NCI-H510A (cell line): ENCODE measurements around the gene NOS3.

Source experiments
- DNase-seq: peaks from one replicate; lab custom pipeline; 2025; lab: John Stamatoyannopoulos, UW

NOS3 gene

GRCh38 chr7:150979713-150980390, 11.0 kb upstream of the NOS3 start:
- no peak for DNase-seq

DNA sequence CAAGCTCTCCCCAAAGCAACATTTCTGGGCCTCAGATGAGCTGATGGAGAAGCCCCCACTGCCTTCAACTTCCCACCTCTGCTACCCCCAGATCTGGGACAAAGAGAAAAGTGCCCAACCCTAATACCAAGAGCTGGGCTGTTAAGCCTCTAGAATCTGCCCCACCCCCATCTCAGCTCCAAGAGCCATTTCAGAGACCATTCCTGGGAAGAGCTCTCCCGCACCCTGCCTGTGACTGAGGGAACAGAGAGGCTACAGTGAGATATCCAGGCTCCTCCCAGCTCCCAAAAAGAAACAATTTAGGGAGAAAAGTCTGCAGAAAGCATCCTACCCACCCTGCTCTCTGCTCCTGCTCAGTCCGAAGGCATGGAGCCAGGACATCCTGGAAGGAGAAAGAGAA, 10.2 kb upstream of the NOS3 start:
- DNase-seq: no peak

- DNase-seq: no peak
Measured at GRCh38 chr7:150981644-150982043, 9.2 kb upstream of the NOS3 start.

DNA sequence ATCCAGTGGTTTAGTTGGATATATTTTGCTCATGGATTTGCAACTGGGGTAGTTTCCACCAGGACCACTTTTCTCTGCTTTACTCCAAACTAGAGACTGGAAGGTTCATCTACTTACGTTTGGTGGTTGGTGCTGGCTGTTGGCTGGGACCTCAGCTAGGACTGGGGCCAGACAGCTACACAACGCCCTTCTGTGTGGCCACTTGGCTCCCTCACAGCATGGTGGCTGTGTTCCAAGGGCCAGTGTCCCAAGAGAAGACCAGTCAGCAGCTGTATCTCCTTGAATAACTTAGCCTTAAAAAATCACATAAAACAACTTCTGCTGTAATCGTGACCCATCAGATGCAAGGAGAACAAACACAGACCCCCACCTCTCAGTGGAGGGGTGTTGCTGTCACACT, 8.5 kb upstream of the NOS3 start:
- DNase-seq: no peak

GRCh38 chr7:150983893-150984368, 6.9 kb upstream of the NOS3 start:
- no peak for DNase-seq

DNA sequence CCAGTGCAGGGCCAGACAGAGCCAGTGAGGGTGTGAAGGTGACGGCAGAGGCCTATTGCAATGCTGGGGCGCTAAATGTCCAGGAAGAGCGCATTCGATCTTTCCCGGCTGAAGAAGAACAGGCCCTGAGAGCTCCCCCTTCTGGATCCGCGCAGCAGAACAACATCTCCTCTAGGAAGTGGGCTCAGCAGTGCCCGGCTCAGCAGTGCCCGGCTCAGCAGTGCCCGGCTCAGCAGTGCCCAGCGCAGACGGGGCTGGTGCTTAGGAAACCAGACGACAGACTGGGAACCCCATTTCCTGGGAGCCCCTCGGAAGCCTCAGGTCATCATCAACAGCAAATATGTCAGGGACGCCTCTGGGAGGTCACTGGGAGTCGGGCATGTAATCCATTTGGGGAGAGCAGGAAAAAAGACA, 4.7 kb upstream of the NOS3 start:
- peak; percentile 43 for DNase-seq

DNA sequence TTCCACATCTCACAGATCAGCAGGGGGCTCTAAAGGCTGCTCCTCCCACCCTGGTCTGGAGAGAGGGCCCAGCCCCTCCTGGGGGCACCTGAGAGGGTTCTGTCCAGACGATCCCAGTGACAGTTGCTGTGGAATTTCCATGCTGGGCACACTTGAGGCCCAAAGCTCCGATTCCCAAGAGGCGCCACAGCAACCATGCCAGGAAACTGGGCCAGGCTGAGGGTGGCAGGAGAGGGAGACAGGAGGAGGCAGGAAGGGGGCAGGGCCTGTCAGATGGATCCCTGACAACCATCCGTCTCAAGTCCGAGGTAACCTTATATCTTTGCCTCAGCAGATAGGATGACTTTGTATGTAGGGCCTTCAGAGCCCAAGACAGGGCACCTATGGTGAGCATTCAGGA, 4.3 kb upstream of the NOS3 start:
- DNase-seq: no peak

DNA sequence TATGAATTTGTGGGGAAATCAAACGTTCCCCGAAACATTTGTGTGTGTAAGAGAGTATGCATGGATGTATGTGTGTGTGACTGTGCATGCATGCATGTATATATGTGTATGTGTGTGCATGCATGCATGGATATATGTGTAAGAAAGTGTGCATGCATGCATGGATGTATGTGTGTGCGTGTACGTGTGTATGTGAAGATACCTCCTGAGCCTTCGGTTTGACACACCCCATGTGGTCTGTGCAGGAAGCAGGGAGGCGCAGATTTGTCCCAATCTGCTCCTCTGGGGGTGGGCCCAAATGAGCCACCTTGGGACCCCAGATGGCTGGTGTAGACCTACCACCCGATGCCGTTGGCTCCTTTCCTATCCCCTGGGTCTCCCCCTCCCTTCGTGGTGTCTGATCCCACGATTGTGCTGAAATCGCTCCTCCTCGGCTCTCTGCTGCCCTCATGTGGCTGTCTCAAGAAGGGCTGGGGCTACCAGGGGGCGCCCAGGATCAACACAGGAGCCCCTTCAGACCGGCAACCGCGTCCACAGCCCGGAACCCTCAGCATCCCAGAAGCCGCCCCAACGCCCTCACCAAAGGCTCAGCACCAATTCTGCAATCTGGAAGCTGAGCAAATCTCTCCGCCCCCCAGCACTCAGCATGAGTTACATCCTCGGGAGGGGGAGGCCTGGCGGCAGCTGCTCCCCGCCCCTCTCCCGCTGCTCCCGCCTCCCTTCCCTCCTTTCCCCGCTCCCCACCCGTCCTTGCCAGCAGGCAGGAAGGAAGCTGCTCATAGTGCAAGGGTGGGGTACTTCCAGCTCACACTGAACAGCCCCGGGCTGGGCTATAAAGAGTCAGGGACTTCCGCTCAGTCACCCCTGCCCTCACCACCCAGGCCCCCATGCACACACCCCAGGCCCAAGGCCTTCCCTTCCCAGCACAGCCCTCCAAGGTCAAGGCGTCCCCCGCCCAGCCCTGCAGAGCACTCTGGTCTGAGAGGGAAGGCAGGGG, 2.3 kb upstream of the NOS3 start:
- no peak for DNase-seq

DNA sequence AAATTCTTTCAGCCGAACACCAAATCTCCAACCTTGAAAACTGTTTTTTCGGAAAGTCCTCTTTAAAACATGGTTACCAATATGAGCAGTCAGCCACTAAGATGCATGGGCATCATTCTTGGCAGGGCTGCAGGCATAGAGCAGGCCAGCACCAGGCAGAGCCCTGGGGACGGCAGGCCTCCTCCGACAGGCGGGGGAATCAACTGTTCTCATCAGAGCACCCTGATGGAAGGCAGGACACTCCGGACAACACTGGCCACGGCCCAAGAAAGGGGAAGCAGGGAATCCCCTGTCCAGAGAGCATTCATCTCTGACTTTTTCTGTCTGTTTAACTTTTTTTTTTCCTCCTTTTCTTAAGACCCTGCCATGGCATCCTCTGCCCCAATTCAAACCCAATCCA, 1.4 kb upstream of the NOS3 start:
- DNase-seq: no peak

DNA sequence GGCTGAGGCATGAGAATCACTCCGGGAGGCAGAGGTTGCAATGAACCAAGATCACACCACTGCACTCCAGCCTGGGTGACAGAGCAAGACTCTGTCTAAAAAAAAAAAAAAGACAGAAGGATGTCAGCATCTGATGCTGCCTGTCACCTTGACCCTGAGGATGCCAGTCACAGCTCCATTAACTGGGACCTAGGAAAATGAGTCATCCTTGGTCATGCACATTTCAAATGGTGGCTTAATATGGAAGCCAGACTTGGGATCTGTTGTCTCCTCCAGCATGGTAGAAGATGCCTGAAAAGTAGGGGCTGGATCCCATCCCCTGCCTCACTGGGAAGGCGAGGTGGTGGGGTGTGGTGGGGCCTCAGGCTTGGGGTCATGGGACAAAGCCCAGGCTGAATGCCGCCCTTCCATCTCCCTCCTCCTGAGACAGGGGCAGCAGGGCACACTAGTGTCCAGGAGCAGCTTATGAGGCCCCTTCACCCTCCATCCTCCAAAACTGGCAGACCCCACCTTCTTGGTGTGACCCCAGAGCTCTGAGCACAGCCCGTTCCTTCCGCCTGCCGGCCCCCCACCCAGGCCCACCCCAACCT, 1.3 kb downstream of the NOS3 start:
- no peak for DNase-seq

DNA sequence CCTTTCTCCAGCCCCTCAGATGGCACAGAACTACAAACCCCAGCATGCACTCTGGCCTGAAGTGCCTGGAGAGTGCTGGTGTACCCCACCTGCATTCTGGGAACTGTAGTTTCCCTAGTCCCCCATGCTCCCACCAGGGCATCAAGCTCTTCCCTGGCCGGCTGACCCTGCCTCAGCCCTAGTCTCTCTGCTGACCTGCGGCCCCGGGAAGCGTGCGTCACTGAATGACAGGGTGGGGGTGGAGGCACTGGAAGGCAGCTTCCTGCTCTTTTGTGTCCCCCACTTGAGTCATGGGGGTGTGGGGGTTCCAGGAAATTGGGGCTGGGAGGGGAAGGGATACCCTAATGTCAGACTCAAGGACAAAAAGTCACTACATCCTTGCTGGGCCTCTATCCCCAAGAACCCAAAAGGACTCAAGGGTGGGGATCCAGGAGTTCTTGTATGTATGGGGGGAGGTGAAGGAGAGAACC, 2.1 kb downstream of the NOS3 start:
- DNase-seq: no peak

- no peak for DNase-seq
Measured at GRCh38 chr7:150993511-150993910, 2.7 kb downstream of the NOS3 start.

DNA sequence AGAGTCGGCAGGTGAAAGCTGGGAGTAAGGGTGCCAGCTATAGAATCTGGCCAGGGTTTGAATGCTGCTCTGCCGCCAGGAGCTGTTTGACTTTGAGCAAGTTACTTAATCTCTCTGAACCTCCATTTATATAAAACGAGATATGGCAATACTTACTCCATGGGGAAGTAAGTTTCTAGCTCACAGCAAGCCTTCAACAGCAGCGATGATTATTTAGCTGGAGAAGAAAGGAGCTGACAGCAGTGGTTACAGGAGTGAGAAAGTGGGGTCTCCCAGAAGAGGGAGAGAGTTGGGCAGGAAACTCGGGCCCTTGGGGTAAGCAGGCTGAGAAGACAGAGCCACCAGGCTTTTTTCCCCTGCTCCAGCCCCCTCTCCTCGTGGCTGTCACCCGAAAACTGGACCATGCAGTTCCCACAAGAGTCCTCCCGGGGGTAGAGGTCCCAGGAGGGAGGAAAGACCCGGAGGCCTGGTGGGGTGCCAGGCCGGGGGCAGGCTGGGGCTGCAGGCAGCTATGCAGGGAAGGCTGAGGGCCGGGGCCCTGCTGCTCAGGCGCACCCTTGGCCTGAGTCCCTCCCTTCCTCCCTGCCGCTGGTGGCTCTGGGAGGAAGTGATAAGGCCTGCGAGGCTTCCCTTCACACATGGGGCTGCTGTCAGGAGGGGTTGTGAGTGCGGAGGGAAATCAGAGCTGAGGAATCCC, 3.5 kb downstream of the NOS3 start:
- no peak for DNase-seq

- DNase-seq: no peak
Measured at GRCh38 chr7:150994838-150995510, 4.2 kb downstream of the NOS3 start.

GRCh38 chr7:150996376-150997074, 5.7 kb downstream of the NOS3 start:
- DNase-seq: no peak

GRCh38 chr7:150997075-150997511, 6.3 kb downstream of the NOS3 start:
- DNase-seq: no peak

GRCh38 chr7:150997817-150998216, 7.0 kb downstream of the NOS3 start:
- DNase-seq: no peak

- DNase-seq: no peak
Measured at GRCh38 chr7:150998341-150998740, 7.5 kb downstream of the NOS3 start.

DNA sequence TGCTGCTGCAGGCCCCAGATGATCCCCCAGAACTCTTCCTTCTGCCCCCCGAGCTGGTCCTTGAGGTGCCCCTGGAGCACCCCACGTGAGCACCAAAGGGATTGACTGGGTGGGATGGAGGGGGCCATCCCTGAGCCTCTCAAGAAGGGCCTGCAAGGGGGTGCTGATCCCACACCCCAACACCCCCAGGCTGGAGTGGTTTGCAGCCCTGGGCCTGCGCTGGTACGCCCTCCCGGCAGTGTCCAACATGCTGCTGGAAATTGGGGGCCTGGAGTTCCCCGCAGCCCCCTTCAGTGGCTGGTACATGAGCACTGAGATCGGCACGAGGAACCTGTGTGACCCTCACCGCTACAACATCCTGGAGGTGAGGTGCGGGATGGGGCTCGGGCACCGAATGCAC, 8.2 kb downstream of the NOS3 start:
- DNase-seq: no peak

GRCh38 chr7:150999497-151000230, 8.8 kb downstream of the NOS3 start:
- no peak for DNase-seq
